ENCODE data around the gene ITGB5.

ITGB5 gene

DNA sequence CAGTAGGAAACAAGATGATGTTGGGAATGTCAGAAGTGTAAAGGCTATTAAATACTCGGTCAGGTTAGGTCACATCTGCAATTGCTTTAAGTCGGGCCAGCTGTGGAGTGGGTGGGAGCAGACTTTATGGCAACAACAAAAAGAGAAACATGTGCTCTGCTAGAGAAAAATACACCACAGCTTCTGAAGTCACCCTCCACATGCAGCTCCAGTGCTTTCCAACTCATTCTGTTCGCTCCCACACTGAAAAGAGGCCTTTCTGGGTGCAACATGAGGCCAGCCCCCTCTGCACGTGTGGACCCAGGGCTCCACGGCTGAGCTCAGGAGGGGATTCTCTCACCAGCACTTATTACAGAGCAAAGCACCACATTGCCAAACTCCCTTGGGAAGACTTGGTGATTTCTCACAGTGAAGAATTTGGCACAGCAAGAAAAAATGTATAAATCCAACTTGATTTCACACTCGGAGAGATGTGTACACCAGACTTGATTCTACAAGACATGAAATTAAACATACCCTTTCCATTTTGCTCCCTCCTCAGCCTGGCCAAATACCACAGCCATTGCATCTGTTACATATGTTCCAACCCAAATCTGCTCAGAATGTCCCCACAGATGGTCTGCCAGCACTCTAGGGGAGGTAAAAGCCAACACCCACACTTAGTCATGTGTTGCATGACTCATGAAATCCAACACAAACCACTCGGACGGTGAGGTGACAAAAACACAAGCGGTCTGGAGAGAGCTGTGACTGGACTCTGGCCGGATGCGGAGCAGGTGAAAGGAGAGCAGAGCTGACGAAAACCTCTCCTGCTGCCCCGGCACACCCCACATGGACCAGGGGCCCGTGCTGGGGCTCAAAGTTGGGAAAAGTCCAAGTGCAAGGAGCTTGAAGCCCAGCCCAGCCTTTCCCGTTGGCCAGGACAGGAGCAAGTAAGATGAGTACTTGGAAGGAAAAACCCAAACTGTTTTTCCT is 74.6 kb downstream of the ITGB5 start:
- DNase-seq (ENCODE audit: insufficient read length, low spot score) (no peak), FAIRE-seq (no peak)
- TF ChIP-seq TAF1 (IDR thresholded peaks at IDR 0.05; ENCODE audit: low read depth, low read length) (no peak), POU2F2 (IDR thresholded peaks at IDR 0.05; ENCODE audit: low read depth, low read length) (no peak), POLR2AphosphoS5 (IDR thresholded peaks at IDR 0.05; ENCODE audit: low read depth, low read length) (no peak), POLR2A (IDR thresholded peaks at IDR 0.05; ENCODE audit: low read depth, low read length) (no peak), SPI1 (IDR thresholded peaks at IDR 0.05; ENCODE audit: low read depth, low read length) (no peak), PAX5 (IDR thresholded peaks at IDR 0.05; ENCODE audit: insufficient read depth, low read length, severe bottlenecking) (no peak)

DNA sequence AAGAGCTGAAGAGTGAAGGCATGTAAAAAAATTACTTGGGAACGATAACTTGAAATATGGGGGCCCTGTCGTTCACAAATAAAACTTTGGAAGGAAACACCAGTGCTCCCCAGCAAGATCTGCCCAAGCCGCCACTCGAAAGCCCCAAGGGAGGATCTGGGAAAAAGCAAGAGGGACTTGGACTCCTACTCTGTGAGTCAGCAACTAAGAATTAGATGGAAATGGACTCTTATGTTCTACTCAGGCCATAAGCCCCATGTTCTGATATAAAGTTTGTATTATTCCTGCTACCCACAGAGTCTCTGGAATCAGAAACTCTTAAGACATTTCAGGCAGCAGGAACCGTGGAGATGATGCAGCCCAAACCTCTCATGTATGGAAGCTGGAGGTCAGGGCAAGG is 75.7 kb downstream of the ITGB5 start:
- DNase-seq (ENCODE audit: insufficient read length, low spot score): no peak
- FAIRE-seq: no peak

DNA sequence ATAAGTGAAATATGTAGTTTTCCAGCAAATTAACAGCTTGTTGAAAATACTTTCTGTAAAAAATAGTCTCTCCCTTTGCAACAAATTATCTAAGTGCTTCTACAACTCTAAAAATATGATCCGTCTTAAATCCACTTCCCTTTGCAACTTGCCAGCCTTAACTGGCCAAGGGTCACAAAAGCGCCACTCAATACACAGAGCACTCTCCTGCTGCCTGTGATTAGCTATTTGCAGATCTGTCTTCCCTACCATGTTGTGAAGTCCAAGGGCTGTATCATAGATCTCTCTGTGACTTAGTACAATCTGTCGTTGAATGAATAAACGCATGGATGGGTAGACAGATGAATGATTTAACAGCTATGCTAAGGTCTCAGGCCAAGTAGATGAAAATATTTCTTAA is 76.2 kb downstream of the ITGB5 start:
- no peak for TF ChIP-seq TAF1 (IDR thresholded peaks at IDR 0.05; ENCODE audit: low read depth, low read length)
- TF ChIP-seq POLR2A (IDR thresholded peaks at IDR 0.05; ENCODE audit: low read depth, low read length): no peak
- TF ChIP-seq POLR2AphosphoS5 (IDR thresholded peaks at IDR 0.05; ENCODE audit: low read depth, low read length): no peak
- TF ChIP-seq POU2F2 (IDR thresholded peaks at IDR 0.05; ENCODE audit: low read depth, low read length): no peak
- no peak for TF ChIP-seq PAX5 (IDR thresholded peaks at IDR 0.05; ENCODE audit: insufficient read depth, low read length, severe bottlenecking)
- no peak for TF ChIP-seq SPI1 (IDR thresholded peaks at IDR 0.05; ENCODE audit: low read depth, low read length)
- no peak for DNase-seq (ENCODE audit: insufficient read length, low spot score)
- FAIRE-seq: no peak

More for the DNA sequence above, 75.7 kb downstream of the ITGB5 start:
- TF ChIP-seq TAF1 (IDR thresholded peaks at IDR 0.05; ENCODE audit: low read depth, low read length) (no peak), POLR2AphosphoS5 (IDR thresholded peaks at IDR 0.05; ENCODE audit: low read depth, low read length) (no peak), POLR2A (IDR thresholded peaks at IDR 0.05; ENCODE audit: low read depth, low read length) (no peak), SPI1 (IDR thresholded peaks at IDR 0.05; ENCODE audit: low read depth, low read length) (no peak), POU2F2 (IDR thresholded peaks at IDR 0.05; ENCODE audit: low read depth, low read length) (no peak), PAX5 (IDR thresholded peaks at IDR 0.05; ENCODE audit: insufficient read depth, low read length, severe bottlenecking) (no peak)

DNA sequence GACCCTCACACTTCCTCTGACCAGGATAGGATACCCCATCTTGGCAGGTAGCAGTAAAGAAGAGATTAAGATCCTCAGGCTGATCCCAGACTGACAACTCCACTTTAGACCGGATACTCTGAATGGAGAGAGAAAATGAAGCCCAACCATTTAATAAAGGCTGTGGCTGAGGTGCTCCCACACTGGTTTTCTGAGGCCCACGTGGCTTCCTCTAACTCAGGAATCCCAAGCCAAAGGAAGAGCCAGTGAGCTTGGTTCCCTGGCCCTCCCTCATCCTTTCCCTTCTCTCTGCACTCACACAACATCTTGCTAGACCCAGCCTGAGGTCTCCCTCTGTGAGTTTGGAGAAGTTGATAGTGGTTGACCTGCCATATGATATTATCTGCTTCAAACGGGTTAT is 78.1 kb downstream of the ITGB5 start:
- FAIRE-seq (no peak), DNase-seq (ENCODE audit: insufficient read length, low spot score) (no peak)
- no peak for TF ChIP-seq SPI1 (IDR thresholded peaks at IDR 0.05; ENCODE audit: low read depth, low read length)
- TF ChIP-seq POLR2AphosphoS5 (IDR thresholded peaks at IDR 0.05; ENCODE audit: low read depth, low read length): no peak
- TF ChIP-seq TAF1 (IDR thresholded peaks at IDR 0.05; ENCODE audit: low read depth, low read length): no peak
- TF ChIP-seq PAX5 (IDR thresholded peaks at IDR 0.05; ENCODE audit: insufficient read depth, low read length, severe bottlenecking): no peak
- TF ChIP-seq POU2F2 (IDR thresholded peaks at IDR 0.05; ENCODE audit: low read depth, low read length): no peak
- TF ChIP-seq POLR2A (IDR thresholded peaks at IDR 0.05; ENCODE audit: low read depth, low read length): no peak

DNA sequence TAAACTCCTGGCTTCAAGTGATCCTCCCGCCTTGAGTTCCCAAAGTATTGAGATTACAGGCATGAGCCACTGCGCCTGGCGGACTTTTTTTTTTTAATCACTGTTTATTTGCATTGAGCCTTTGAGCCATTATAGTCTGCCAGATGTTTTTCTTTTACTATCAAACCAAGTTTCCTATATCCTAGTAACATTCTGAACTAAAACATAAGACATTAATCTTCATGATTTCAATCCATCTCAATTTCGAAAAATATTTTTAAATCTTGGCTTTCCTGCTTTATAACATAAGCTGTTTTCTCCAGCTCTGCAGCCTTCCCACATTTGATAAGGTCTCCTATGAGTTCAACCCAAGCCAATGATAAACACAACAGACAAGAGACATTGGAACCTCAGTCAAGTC is 81.5 kb downstream of the ITGB5 start:
- FAIRE-seq: no peak
- DNase-seq (ENCODE audit: insufficient read length, low spot score): no peak
- TF ChIP-seq POLR2AphosphoS5 (IDR thresholded peaks at IDR 0.05; ENCODE audit: low read depth, low read length) (no peak), POU2F2 (IDR thresholded peaks at IDR 0.05; ENCODE audit: low read depth, low read length) (no peak), SPI1 (IDR thresholded peaks at IDR 0.05; ENCODE audit: low read depth, low read length) (no peak), TAF1 (IDR thresholded peaks at IDR 0.05; ENCODE audit: low read depth, low read length) (no peak), POLR2A (IDR thresholded peaks at IDR 0.05; ENCODE audit: low read depth, low read length) (no peak), PAX5 (IDR thresholded peaks at IDR 0.05; ENCODE audit: insufficient read depth, low read length, severe bottlenecking) (no peak)

DNA sequence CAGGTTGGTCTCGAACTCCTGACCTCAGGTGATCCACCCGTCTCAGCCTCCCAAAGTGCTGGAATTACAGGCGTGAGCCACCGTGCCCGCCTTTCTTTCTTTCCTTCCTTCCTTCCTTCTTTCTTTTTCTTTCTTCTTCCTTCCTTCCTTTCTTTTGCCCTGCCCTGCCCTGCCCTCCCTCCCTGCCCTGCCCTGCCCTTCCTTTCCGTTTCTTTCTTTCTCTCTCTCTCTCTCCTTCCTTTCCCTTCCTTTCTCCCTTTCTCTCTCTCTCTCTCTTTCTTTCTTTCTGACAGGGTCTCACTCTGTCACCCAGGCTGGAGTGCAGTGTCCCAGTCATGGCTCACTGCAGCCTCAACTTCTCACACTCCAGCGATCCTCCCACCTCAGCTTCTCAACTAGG is 82.3 kb downstream of the ITGB5 start:
- no peak for FAIRE-seq
- DNase-seq (ENCODE audit: insufficient read length, low spot score): no peak
- no peak for TF ChIP-seq PAX5 (IDR thresholded peaks at IDR 0.05; ENCODE audit: insufficient read depth, low read length, severe bottlenecking)
- TF ChIP-seq TAF1 (IDR thresholded peaks at IDR 0.05; ENCODE audit: low read depth, low read length): no peak
- TF ChIP-seq POLR2A (IDR thresholded peaks at IDR 0.05; ENCODE audit: low read depth, low read length): no peak
- no peak for TF ChIP-seq SPI1 (IDR thresholded peaks at IDR 0.05; ENCODE audit: low read depth, low read length)
- TF ChIP-seq POU2F2 (IDR thresholded peaks at IDR 0.05; ENCODE audit: low read depth, low read length): no peak
- TF ChIP-seq POLR2AphosphoS5 (IDR thresholded peaks at IDR 0.05; ENCODE audit: low read depth, low read length): no peak

DNA sequence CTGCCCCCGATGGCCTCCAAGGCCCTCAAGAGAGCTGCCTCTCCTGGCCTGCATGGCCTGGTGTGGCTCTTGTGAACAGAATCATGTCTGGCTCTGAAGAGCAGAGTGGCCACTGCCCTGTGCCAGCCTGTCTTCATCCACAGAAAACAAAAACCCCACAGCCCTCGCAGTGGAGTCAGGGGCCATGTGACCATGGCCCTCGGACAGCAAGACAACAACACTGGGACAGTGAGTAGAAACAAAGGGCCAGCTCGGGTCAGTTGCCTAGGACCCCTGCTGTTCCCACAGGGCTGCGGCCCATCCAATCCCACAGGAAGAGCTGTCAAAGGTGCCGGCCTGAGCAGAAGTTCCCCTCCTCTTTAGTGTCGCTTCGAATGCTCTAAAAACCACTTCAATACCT is 84.5 kb downstream of the ITGB5 start:
- DNase-seq (ENCODE audit: insufficient read length, low spot score): no peak
- FAIRE-seq: no peak
- TF ChIP-seq POU2F2 (IDR thresholded peaks at IDR 0.05; ENCODE audit: low read depth, low read length): no peak
- no peak for TF ChIP-seq TAF1 (IDR thresholded peaks at IDR 0.05; ENCODE audit: low read depth, low read length)
- TF ChIP-seq POLR2A (IDR thresholded peaks at IDR 0.05; ENCODE audit: low read depth, low read length): no peak
- no peak for TF ChIP-seq PAX5 (IDR thresholded peaks at IDR 0.05; ENCODE audit: insufficient read depth, low read length, severe bottlenecking)
- no peak for TF ChIP-seq POLR2AphosphoS5 (IDR thresholded peaks at IDR 0.05; ENCODE audit: low read depth, low read length)
- TF ChIP-seq SPI1 (IDR thresholded peaks at IDR 0.05; ENCODE audit: low read depth, low read length): no peak

DNA sequence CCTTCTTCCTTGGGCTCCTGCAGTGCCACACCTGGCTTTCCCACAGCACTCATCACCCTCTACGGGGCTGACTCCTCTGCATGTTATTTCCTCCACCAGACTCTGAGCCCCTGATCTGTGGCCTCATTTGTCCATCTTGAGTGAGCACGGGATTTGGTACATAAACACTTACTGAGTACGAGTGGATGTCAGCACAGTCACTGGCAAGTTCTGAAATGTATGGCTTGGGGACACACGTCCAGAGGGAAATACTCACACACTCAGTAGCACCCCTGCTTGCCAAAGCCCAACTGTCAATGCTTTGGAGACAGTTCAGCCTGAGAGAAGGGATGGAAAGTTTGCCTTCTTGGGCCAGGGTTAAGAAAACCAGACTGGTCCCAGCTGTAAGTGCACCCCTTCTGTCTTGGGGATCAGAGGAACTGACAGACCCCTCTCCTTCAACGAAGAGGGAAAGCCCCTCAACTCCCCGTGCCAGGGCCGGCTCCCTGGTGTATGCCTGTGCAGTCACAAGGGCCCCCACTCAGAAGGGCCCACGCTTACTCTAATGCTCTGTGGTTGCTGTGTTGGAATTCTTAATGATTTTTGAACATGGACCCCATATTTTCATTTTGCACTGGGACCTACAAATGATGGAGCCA is 85.0 kb downstream of the ITGB5 start:
- DNase-seq (ENCODE audit: insufficient read length, low spot score): no peak
- TF ChIP-seq POLR2AphosphoS5 (IDR thresholded peaks at IDR 0.05; ENCODE audit: low read depth, low read length) (no peak), POU2F2 (IDR thresholded peaks at IDR 0.05; ENCODE audit: low read depth, low read length) (no peak), PAX5 (IDR thresholded peaks at IDR 0.05; ENCODE audit: insufficient read depth, low read length, severe bottlenecking) (no peak), SPI1 (IDR thresholded peaks at IDR 0.05; ENCODE audit: low read depth, low read length) (no peak), TAF1 (IDR thresholded peaks at IDR 0.05; ENCODE audit: low read depth, low read length) (no peak), POLR2A (IDR thresholded peaks at IDR 0.05; ENCODE audit: low read depth, low read length) (no peak)
- FAIRE-seq: no peak
